Dermis blood vessel endothelial cell (primary cell): Measurements from ENCODE around the gene C14orf180. TPM values are rescaled to one million over a fixed set of nuclear protein-coding genes. Genes with fewer than 3 reads are reported as not detected.

Source experiments
- DNase-seq: peaks from one replicate; pipeline ENCODE4 v3.0.0; 2010
- total RNA-seq: library from RNA; depleted of rRNA; stranded (reverse); fragments of >200 nt; gene quantifications from 2 replicates; pipeline ENCODE4 v1.2.3, GENCODE V29; 2014

The C14orf180 gene
- total RNA-seq, 1 donor from 2014 or later, result not detected

DNA sequence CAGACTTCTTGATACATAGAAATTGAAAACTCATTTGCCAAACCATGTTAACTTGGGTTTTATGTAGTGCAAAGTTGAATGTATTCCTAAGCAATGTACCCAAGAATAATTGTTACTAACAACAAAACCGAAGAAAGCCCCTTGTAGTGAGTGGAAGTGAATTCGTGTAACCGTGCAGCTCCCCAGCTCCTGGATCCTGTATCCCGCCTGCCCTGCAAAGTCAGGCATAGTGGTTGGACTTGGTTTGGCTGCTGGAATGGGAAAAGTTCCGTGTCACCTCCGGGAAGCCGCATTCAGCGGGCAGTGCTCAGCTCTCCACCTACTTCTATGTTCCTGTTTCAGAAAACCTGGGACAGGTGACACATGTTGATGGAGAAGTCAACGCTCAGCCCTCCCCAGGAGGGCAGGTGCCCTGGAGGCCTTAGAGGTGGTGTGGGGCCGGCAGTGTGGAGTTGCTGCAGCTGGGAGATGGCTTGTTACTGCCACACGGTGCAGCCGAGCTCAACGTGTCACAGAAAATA lies 29.2 kb upstream of the C14orf180 start:
- DNase-seq, result no peak

DNA sequence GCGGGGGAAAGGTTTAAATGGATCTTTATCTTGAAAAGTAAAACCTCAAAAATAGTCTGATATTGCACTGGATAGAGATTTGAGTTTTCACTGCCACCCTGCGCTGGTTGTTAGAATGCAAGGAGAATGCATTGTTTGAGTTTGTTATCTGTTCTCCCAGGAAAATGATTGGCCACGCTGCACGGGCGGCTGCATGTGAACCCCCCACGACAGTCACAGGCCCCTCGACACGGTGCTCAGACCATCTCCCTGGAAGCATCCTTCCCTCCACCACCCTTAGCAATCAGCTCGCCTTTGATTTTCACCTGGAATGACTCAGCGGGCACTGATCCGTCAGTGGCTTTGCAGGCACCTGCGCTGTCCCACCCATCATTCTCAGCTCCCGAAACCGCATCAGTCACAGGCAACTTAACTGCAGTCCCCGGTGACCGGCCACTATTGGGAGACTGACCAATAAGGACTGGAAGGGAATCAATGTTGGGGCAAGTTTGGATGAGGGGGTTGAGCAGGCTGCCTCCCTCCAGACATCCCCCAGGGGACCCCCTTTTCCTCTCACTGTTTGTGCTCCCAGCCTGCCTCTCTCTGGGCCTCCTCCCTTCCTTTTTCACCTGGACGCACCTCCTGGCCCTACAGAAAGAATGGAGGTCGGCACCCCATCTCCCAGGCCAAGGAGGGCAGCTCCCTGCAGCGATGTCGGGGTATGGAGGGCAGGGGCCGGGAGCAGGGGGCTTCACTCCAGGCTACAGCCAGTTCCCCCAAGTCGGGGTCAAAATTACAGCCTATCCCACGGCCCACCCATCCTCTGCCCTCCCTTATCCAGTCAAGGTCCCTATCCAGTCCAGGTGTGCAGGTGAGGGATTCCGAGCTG lies 28.5 kb upstream of the C14orf180 start:
- no peak for DNase-seq

DNA sequence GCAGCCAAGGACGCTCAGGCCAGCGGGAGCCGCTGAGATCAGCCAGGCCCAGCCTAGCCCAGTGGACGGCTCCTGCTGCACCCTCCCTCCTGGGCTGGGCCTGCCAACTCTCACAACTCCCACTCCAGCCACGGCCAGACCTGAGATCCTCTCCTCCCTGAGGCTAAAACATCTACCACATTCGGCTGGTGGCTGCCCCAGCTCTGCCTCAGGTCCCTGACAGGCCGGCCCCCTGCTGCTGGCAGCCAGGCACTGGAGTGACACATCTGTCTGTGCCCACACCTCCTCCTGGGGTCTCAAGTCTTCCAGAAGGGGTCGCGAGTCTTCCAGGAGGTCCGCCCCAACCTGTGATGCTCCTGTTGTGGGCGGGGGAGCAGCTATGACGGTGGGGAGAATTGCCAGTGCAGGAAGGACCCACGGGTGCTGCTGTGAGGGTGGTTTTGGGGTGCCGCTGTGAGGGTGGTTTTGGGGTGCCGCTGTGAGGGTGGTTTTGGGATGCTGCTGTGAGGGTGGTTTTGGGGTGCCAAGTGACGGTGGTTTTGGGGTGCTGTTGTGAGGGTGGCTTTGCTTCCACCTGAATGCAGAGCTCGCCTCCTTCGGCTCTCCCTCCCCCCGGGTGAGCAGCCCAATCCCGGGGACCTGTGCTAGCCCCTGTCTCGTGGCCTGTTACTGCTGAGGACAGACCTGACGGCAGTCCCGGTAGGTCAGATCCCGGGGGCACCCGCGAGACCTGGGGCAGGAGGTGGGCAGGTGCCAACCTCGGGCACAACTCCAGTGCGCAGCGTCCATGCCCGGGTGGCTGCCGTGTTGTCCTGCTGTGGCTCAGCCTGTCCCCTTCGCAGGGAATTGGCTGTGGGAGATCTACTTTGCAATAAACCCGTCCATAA lies 27.5 kb upstream of the C14orf180 start:
- no peak for DNase-seq

DNA sequence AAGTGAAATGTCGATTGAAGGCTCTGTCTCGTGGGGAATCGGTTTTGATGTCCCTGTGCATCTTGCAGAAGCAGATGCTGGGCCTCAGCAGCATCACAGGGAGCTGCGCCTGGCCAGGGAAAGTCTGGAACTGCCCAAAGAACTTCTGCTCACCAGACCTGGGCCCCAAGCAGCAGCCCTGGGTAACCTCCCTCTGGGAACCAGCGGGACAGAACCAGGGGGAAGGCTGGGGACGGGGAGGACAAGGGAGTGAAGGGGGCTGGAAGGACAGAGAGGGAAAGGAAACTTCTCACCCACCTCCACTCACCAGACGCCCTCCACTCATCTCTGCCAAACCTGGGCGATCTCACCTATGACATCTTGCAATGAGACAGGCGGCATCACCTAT lies 26.8 kb upstream of the C14orf180 start:
- DNase-seq, result no peak

DNA sequence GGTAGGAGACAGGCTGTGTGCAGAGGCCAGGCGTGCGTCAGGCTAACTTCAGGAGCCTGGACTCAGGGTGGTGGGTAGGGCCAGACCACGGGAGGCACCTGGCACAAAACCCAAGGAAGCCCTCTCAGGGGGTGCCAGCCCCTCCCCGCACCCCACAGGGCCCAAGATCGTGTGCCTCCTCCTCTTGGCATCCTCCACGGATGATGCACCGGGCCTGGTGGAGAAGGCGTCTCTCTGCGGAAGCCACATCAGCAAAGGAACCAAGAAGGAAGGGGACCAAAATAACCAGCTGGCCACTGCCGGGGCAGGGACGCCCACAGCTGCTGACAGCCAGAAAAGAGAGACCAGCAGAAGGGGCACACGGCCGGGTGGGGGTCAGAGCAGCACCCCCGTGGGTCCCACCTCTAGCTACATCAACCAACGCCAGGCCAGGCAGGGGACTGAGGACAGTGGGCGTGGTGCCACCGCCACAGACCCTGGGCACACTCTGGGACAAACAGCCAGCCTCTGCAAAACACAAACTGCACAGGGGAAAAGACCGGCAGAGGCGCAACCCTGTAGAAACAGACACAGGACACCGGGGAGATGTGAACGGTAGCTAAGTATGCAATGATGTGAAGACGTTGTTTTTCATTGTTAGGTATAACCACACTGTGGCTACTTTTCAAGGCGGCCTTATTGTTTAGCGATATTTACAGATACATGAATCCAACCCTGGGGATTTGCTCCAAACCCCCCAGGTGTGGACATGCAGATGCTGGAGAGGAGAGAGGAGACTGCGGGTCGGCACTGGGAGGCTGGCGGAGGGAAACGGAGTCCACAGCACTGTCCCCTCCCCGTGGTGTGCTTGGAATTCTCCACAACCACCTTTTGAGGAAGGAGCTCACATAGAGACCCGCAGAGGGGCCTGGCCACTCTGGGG lies 26.1 kb upstream of the C14orf180 start:
- DNase-seq, result no peak

DNA sequence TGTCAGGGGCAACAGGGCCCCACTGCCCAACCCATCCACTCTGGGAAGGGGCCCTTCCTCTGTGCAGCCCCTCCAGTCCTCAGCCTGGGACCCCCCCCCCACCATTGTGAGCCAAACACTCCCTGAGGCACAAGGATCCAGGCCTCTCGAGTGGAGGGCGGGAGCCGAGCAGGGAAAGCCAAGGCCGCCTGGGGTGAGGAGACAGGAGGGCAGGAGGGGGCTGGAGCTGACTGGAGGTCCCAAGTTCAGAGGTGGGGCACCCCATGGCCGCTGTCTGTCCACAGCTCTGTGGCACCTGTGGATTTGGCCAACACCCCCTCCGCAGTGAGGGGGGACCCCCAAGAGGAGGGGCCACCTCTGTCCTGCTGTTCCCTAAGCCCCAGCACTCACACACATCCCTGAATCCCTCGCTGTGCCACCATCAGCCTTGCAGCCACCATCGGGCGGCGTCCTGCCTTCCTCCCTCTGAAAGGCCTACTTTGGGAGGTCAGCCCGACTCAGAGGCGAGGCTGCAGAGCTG lies 25.4 kb upstream of the C14orf180 start:
- DNase-seq, result no peak

DNA sequence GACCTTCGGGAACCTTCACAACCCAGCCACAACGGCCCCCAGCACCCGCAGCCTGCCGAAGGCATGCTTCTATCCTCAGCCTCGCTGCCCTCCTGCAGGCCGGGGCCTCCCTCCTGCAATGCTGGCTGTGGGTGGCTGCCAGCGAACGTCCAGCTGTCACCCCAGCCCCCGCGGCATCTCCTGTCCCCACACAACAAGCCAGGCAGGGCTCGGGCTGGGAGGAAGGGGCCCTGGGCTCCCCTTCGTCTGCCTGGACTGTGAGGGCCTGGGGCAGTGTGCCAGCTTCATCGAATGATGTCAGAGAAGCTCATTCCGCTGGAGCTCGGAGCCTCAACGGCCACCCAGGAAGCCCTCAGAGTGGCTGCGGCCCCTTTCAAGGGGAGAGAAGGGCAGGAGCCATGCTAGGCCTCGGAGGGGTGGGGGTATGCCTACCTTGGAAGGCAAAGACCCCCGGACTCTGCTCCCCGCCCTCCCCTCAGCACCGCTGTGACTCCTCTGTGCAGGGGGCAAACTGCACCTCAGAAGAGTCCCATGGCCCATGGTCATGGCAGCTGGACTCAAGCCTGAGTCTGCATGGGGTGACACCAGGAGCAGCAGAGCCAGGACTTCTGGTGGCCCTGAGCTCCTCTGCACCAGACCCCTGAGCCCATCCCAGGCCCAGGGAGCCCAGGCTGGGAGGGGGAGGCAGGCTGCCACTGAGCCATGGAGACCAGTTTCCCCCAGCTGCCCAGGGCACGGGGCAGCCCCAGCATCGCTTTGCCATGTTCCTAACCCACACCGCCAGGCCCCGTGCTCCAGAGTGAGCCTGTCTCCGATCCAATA lies 24.7 kb upstream of the C14orf180 start:
- DNase-seq, result no peak

DNA sequence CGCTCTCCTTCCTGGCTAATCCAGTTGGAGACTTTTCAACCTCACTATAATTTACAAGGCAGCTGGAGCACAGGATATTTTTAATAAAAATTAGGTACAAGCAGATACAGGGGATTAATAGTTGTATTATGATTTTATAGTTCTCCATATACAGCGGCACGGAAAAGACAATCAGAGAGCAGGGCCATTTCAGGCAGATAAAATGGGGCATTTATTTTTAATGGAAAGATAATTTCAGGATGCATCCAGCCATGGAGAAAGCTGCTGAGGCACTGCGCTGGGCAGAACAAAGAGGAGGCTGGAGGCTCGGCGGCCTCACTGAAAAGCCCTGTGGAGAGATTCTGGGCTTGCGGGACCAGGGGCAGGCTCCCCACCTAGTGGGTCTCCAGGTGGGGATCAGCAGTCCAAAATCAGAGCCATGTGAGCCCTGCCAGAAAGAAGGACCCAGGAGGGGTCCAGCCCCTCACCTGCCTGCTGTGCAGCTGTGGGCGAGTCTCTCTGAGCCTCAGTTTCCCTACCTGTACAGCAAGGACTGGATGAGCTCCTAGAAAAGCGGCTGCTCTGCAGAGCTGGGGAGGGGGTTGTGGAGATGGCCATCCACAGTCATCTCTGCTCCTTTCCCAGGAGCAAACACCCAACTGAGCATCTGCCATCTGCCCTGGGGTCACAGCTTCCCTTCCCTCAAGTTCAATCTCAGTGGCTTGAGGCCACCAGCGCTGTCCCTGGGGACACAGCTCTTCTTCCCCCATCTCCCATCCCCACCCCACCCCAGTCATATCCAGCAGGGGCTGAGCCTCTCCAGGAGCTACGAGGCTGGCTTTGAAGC lies 23.9 kb upstream of the C14orf180 start:
- no peak for DNase-seq

DNA sequence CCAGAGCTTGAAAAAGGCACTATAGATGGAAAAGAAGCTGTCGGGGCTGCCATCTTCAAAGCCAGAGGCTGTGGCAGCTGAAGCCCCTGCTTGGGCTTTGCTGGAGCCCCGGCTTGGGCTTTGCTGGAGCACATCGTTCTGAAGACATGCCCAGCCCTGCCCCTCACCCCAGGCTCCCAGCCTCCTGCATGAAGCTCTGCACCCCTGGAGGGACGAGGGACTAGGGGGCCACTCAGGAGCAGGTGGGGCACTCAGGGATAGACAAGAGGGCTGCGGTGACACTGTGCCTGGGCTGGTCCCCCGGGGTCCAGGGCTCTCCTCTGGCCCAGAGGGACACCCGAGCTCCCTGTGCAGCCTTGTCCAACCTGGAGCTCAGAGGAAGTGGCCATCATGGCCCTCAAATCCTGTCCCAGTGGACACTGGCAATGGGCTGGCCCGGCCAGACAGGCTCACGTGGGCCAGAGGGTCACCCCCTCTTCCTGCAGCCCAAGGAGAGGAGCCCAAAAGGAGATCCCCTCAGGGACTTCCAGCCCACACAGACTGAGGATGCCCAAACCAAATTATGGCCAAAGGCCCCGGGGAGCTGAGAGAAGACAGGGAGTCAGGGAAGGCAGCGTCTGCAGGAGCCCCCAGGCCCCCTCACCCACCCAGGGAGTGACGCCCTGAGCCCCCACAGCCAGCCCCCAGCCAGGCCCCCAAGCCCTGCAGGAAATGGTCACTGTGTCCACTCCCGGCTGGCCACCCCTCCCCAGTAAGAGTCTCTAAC lies 23.1 kb upstream of the C14orf180 start:
- DNase-seq, result no peak

DNA sequence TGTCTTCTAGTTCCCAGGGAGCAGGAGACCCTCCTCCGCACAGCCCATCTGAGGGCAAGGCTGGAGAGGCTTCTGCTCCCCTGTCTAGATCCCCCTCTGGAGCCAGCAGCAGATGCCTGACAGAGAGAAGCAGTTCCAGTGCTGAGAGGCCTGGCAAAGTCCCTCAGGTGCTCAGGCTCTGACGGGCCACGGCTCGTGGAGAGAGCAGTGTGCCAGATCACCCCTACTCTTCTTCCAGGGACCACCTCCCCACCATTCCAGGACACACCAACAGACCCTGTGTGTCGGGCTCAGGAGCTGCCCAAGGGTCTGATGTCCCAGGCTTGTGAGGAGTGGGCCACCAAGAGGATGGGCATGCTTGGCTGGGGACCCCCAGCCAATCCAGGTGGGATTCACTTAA lies 22.5 kb upstream of the C14orf180 start:
- no peak for DNase-seq

DNA sequence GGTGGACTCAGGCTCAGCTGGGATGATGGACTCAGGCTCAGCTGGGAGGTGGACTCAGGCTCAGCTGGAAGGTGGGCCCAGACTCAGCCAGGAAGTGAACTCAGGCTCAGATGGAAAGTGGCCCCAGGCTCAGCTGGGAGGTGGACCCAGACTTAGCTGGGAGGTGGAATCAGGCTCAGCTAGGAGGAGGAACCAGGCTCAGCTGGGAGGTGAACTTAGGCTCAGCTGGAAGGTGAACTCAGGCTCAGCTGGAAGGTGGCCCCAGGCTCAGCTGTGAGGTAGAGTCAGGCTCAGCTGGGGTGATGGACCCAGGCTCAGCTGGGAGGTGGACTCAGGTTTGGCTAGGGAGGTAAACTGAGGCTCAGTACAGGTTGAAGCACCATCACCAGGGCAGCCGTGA lies 21.8 kb upstream of the C14orf180 start:
- no peak for DNase-seq

DNA sequence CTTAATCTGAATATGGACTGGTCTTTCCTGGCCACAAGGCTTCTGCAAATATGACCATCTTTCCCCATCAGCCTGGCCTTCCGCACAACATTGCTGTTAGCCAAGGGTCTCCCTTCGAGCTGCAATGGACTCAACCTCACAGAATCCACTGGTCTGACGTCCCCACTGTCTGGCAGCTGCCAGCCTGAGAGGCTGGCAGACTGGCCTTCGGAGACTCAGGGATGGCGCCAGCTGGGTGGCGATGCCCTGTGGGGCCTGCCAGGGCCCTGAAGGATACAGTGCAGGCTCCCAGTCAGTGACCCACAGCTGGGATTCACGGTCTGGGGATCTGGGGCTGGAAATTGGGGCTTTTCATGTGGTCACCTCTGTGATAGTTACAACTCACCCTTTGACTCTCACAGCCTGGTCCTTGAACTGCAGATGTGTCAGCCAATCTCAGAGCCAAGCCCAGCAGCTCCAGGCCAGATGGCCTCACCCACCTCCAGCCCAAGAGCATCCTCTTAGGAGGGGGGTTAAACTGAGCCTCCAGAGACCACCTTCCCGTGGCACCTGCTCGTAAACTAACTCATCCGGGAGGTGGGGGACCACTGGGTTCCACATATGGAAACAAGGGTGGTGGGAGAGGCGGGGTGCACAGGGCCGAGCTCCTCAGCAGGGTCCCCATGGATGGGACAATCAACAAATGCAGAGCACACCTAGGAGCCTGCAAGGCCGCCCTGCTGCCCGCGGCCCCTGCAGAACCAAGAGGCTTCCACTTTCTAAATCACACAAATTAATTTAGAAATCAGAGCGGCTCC lies 21.1 kb upstream of the C14orf180 start:
- no peak for DNase-seq

DNA sequence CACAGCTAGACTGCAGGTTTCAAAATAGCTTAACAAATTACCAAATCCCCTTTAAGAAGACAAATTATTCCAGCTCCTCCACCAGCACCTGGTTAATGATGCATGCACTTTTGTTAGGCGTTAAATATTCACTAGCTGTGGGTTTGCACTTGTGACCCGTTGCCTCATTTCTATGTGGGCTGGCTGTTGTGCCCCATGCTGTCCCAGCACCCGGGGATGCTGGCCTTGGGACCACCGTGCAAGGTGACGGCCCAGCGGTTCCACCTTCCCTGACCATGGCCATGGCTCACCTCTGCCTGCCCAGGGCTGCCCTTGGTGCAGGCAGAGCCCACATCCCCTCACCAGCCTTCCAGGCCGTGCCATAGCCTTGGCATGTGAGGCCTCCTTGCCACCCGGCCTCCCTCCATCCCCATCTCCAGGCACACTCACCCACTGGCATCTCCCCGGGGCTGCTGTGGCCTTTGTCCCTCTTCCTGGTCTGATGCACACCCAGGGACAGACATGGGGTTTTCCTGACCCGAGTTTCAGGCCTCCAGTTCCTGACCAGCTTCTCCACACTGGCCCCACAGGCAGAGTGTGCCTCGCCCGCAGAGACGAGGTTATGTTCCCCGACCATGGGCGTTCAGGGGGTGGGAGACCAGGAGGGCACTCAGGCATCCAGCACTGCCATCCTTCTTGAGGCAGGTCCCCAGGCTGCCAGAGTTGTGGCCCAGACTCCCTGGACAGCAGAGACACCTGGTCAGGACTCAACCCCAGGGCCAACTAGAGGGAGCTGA lies 20.3 kb upstream of the C14orf180 start:
- no peak for DNase-seq

DNA sequence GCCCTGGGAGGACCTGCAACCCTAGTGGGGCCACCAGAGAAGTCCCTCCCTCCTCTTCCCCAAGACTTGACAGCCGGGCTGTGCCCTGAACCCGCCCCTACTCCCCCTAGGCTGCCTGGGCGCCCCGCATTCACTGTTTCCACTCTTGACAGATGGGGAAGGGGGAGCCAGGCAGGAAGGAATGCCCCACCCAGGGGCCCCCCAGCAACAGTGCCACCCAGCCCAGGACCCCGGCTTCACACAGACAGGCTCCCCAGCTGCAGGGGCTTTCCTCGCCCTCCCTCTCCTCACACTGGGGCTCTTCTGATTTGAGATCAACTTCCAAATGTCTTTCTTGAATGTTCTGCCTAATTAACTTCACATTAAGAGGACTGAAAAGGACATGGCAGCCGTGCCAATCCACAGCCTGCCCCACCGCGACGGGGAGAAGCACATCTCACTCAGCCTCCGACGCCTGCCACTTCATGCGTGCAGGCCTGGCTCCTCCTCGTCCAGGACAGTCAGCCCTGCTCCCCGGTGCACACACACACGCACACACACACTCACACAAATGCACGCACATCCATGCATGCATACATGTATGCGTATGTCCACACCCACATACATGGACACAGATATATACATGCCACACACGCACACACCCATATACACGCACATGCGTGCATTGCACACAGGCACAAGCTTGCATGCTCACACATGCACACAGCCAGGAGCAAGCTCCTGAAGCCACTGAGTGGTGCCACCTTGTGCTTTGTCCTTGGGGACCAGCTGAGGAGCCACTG lies 19.6 kb upstream of the C14orf180 start:
- DNase-seq, result no peak

DNA sequence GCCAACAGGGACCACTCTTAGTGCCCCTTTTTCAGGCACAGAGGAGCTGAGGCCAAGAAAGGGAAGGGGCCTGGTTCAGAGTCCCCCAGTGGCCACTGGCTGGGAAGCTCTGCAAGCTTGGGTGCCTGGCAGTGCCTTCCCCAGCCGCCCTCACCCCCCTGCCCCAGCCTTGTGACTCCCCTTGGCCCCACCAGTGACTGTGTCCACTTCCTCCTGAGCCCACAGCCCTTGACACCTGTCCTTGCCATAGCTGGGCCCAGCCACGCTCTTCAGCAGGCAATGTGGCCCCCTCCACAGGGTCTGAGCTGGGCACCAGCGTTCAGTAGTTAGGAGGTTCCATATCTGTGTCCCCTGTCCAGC lies 19.0 kb upstream of the C14orf180 start:
- DNase-seq, result no peak

DNA sequence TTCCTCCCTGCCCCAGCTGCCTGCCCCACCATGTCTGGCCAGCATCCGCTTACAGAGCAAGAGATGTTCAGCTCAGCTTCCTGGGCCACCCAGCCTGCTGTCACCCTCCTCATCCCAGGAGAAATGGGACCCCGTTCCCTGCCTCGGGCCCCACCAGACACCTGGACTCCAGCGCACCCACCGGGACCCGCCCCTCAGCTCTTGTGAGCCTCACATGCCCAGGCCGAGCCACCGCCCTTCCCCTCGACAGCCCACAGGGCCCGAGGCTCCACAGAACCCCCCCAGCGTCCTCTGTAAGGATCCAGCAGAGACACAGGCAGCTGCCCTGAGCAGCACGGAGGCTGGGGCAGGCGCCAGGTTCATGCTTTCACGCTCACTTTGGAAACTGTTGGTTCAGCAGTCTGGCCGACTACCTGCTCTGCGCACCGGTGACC lies 18.4 kb upstream of the C14orf180 start:
- DNase-seq, result no peak
